GM23248 (cell line): Measurements from ENCODE around the gene SH3PXD2A. TPM values are rescaled to one million over a fixed set of nuclear protein-coding genes. Genes with fewer than 3 reads are reported as not detected.

Experiments
- DNase-seq: peaks from one replicate; pipeline ENCODE4 v3.0.0-alpha.2; 2015
- H2AFZ ChIP-seq: fragments of 200-600 bp; sonication (generic); 2 replicates; pipeline ENCODE4 v1.6.1; 2016; ENCODE audit warnings: antibody characterized with exemption
- H3F3A ChIP-seq: fragments of 200-600 bp; sonication (generic); 2 replicates; pipeline ENCODE4 v1.6.1; 2016; ENCODE audit warnings: mild to moderate bottlenecking, antibody characterized with exemption, mixed run types; ENCODE audit not compliant: insufficient read depth
- H3K27ac ChIP-seq: fragments of 200-600 bp; sonication (generic); 2 replicates; pipeline ENCODE4 v1.5.1; 2016; ENCODE audit warnings: mild to moderate bottlenecking
- H3K27me3 ChIP-seq: fragments of 200-600 bp; sonication (generic); replicated peaks from 2 replicates; pipeline ENCODE4 v1.6.1; 2016; ENCODE audit warnings: mild to moderate bottlenecking; ENCODE audit not compliant: insufficient read depth
- H3K36me3 ChIP-seq: fragments of 200-600 bp; sonication (generic); 2 replicates; pipeline ENCODE4 v1.6.1; 2016; ENCODE audit warnings: low read depth, mild to moderate bottlenecking
- H3K4me1 ChIP-seq: fragments of 200-600 bp; sonication (generic); 2 replicates; pipeline ENCODE4 v1.6.1; 2016; ENCODE audit warnings: mild to moderate bottlenecking; ENCODE audit not compliant: insufficient read depth
- H3K4me2 ChIP-seq: fragments of 200-600 bp; sonication (generic); one replicate; pipeline ENCODE4 v1.6.1; 2016; ENCODE audit warnings: mild to moderate bottlenecking; ENCODE audit not compliant: unreplicated experiment
- H3K4me3 ChIP-seq: fragments of 200-600 bp; sonication (generic); 2 replicates; pipeline ENCODE4 v1.5.1; 2016; ENCODE audit warnings: mild to moderate bottlenecking
- H3K79me2 ChIP-seq: fragments of 200-600 bp; sonication (generic); 2 replicates; pipeline ENCODE4 v1.6.1; 2016; ENCODE audit warnings: mild to moderate bottlenecking; ENCODE audit not compliant: insufficient read depth
- H3K9ac ChIP-seq: fragments of 200-600 bp; sonication (generic); 2 replicates; pipeline ENCODE4 v1.6.1; 2016; ENCODE audit warnings: mild to moderate bottlenecking
- H3K9me2 ChIP-seq: fragments of 200-600 bp; sonication (generic); 2 replicates; pipeline ENCODE4 v1.6.1; 2016; ENCODE audit warnings: mixed run types, mild to moderate bottlenecking, moderate library complexity; ENCODE audit not compliant: insufficient read depth
- H3K9me3 ChIP-seq: fragments of 200-600 bp; sonication (generic); one replicate; pipeline ENCODE4 v1.6.1; 2017; ENCODE audit warnings: low read depth
- H4K20me1 ChIP-seq: fragments of 200-600 bp; sonication (generic); 2 replicates; pipeline ENCODE4 v1.6.0; 2016; ENCODE audit not compliant: insufficient read depth
- EZH2 ChIP-seq: fragments of 200-600 bp; sonication (generic); IDR thresholded peaks from 2 replicates; pipeline ENCODE4 v1.6.1; 2018; ENCODE audit warnings: antibody characterized with exemption, mild to moderate bottlenecking; ENCODE audit not compliant: insufficient read depth, poor library complexity, severe bottlenecking
- EZH2phosphoT487 ChIP-seq: fragments of 200-600 bp; sonication (generic); IDR thresholded peaks from 2 replicates; pipeline ENCODE4 v1.6.1; 2018; ENCODE audit warnings: antibody characterized with exemption, moderate library complexity, mild to moderate bottlenecking, low read depth; ENCODE audit not compliant: insufficient read depth
- WGBS, 2 experiments: methylation state at CpG; one replicate each; pipeline ENCODE4 v1.1.6; 2015 to 2017; ENCODE audit warnings: low lambda C conversion rate in 2 of 2, low coverage in 1 of 2; ENCODE audit errors: missing lambda C conversion rate in 2 of 2; 5-methylcytosine and 5-hydroxymethylcytosine counted together
- in situ Hi-C: fragments of 300-500 bp; cut with MboI; formaldehyde crosslinking; loops from 2 replicates; pipeline ENCODE4 v1.15.0; 2020
- polyA plus RNA-seq: library from polyadenylated mRNA; unstranded; fragments of >200 nt; fragmentation: Nextera tagmentation; extraction: Ambion mirVana; gene quantifications from 2 replicates; pipeline ENCODE4 v1.2.1, GENCODE V29; 2016
- total RNA-seq: library from RNA; depleted of rRNA; stranded (reverse); fragments of >200 nt; shearing (Covaris generic); gene quantifications from 2 replicates; pipeline ENCODE4 v1.2.3, GENCODE V29; 2014

The SH3PXD2A gene
- total and polyA plus RNA-seq, 2 experiments from 2014 or later, result 34.0 to 58.0 TPM

GRCh38 chr10:103646304-103646703 lies 209.1 kb downstream of the SH3PXD2A start:
- Histone ChIP-seq H3F3A (peaks cover 85% of the 10 kb centered on the region), H3K79me2 (peaks cover 95% of the 10 kb centered on the region), H3K4me2 (peak overlapping the region; percentile 59), H3K4me3 (no peak overlapping the region), H3K27ac (peak overlapping the region; percentile 78), H3K4me1 (peaks cover 52% of the 10 kb centered on the region), H2AFZ (no peak overlapping the region), H3K9me2 (no peaks in the 10 kb centered on the region), H3K27me3 (no peaks in the 10 kb centered on the region), H3K36me3 (peaks cover 13% of the 10 kb centered on the region), H3K9me3 (no peaks in the 10 kb centered on the region), H3K9ac (peak overlapping the region; percentile 45), H4K20me1 (no peaks in the 10 kb centered on the region)
- in situ Hi-C loops, result no loop called here
- no peak for TF ChIP-seq EZH2
- TF ChIP-seq EZH2phosphoT487, result no peak
- DNase-seq, result no peak
- 95 to 97% methylated on average over 3 of the region's 3 CpGs for WGBS, 2 experiments

GRCh38 chr10:103645141-103646054 lies 210.0 kb downstream of the SH3PXD2A start:
- no peak overlapping the region; the same call in 1 of the 2 replicates for H3K4me3 ChIP-seq
- H3K4me1 ChIP-seq, result peaks cover 55% of the 10 kb centered on the region
- no peaks in the 10 kb centered on the region for H3K27me3 ChIP-seq
- peaks cover 82% of the 10 kb centered on the region for H3F3A ChIP-seq
- no peak overlapping the region for H2AFZ ChIP-seq
- TF ChIP-seq EZH2phosphoT487, result no peak
- no peak for TF ChIP-seq EZH2
- in situ Hi-C loops, result no loop called here
- H3K79me2 ChIP-seq, result peaks cover 95% of the 10 kb centered on the region
- H3K9me3 ChIP-seq, result no peaks in the 10 kb centered on the region
- peaks cover 16% of the 10 kb centered on the region for H3K36me3 ChIP-seq
- H3K9ac ChIP-seq, result peak overlapping the region; percentile 45
- no peaks in the 10 kb centered on the region for H3K9me2 ChIP-seq
- 12 to 14% methylated on average over 12 of the region's 12 CpGs for WGBS, 2 experiments
- H3K27ac ChIP-seq, result peak overlapping the region; percentile 78
- H3K4me2 ChIP-seq, result peak overlapping the region; percentile 59
- no peaks in the 10 kb centered on the region for H4K20me1 ChIP-seq
- DNase-seq, result peak; percentile 98

GRCh38 chr10:103643381-103643780 lies 212.0 kb downstream of the SH3PXD2A start:
- Histone ChIP-seq H3K36me3 (peaks cover 16% of the 10 kb centered on the region), H3K27ac (0 out of 2 replicates have a peak overlapping the region, but pooled peaks have one; percentile 5), H3K4me3 (no peak overlapping the region), H3K4me2 (no peak overlapping the region), H3K79me2 (peaks cover 95% of the 10 kb centered on the region), H3K4me1 (peaks cover 51% of the 10 kb centered on the region), H3K27me3 (no peaks in the 10 kb centered on the region), H4K20me1 (no peaks in the 10 kb centered on the region), H3K9me3 (no peaks in the 10 kb centered on the region), H3F3A (peaks cover 70% of the 10 kb centered on the region), H3K9ac (no peak overlapping the region), H2AFZ (no peak overlapping the region), H3K9me2 (no peaks in the 10 kb centered on the region)
- in situ Hi-C loops, result no loop called here
- 87 to 90% methylated on average over 7 of the region's 7 CpGs for WGBS, 2 experiments
- TF ChIP-seq EZH2 (no peak), EZH2phosphoT487 (no peak)
- DNase-seq, result no peak

- Histone ChIP-seq H3K4me1 (peaks cover 53% of the 10 kb centered on the region), H3K4me3 (no peak overlapping the region), H3K9me2 (no peaks in the 10 kb centered on the region), H3K9me3 (no peaks in the 10 kb centered on the region), H4K20me1 (no peaks in the 10 kb centered on the region), H3F3A (peaks cover 64% of the 10 kb centered on the region), H3K4me2 (no peak overlapping the region), H3K9ac (no peak overlapping the region), H3K36me3 (peaks cover 13% of the 10 kb centered on the region), H3K27ac (peak overlapping the region; percentile 41), H2AFZ (no peak overlapping the region), H3K27me3 (no peaks in the 10 kb centered on the region), H3K79me2 (peaks cover 91% of the 10 kb centered on the region)
- WGBS, 2 experiments, result 43 to 46% methylated on average over 4 of the region's 4 CpGs
- TF ChIP-seq EZH2phosphoT487 (no peak), EZH2 (no peak)
- in situ Hi-C loops, result no loop called here
- DNase-seq, result no peak
These were observed 214.1 kb downstream of the SH3PXD2A start for GRCh38 chr10:103641326-103641725.
